Type B pancreatic cell (in vitro differentiated cells): Measurements from ENCODE around the gene MMP11. TPM values are rescaled to one million over a fixed set of nuclear protein-coding genes. Genes with fewer than 3 reads are reported as not detected.

Experiments
- DNase-seq: peaks from one replicate; pipeline ENCODE4 v3.0.0; 2021; ENCODE audit warnings: mixed read lengths; ENCODE audit not compliant: unreplicated experiment; ENCODE audit errors: extremely low spot score
- H3K27ac Mint-ChIP-seq: 2 replicates; pipeline ENCODE4 v1.8.0; 2021; ENCODE audit warnings: mild to moderate bottlenecking, mixed read lengths
- H3K27me3 Mint-ChIP-seq: 2 replicates; pipeline ENCODE4 v1.8.0; 2021; ENCODE audit warnings: mixed read lengths
- H3K36me3 Mint-ChIP-seq: 2 replicates; pipeline ENCODE4 v1.8.0; 2021; ENCODE audit warnings: mixed read lengths
- H3K4me1 Mint-ChIP-seq: one replicate; pipeline ENCODE4 v1.8.0; 2021; ENCODE audit warnings: mixed read lengths; ENCODE audit not compliant: unreplicated experiment
- H3K4me3 Mint-ChIP-seq: 2 replicates; pipeline ENCODE4 v1.8.0; 2021; ENCODE audit warnings: mild to moderate bottlenecking, mixed read lengths
- H3K9me3 Mint-ChIP-seq: 2 replicates; pipeline ENCODE4 v1.8.0; 2021; ENCODE audit warnings: mixed read lengths
- CTCF ChIP-seq: fragments of 200-600 bp; sonication (generic); conservative IDR thresholded peaks from 2 replicates; pipeline ENCODE4 v1.5.0; 2021; ENCODE audit warnings: antibody characterized with exemption, mild to moderate bottlenecking
- total RNA-seq: library from RNA; stranded (reverse); gene quantifications from 2 replicates; pipeline ENCODE4 v1.2.1, GENCODE V29; 2021; ENCODE audit warnings: low replicate concordance

MMP11 gene
- total RNA-seq, 1 donor from 2014 or later, result 31.6 TPM

- H3K4me3 Mint-ChIP-seq, result peak overlapping the region; percentile 95
- no peak for TF ChIP-seq CTCF
- no peaks in the 10 kb centered on the region for H3K9me3 Mint-ChIP-seq
- no peaks in the 10 kb centered on the region for H3K27me3 Mint-ChIP-seq
- peaks cover 42% of the 10 kb centered on the region for H3K4me1 Mint-ChIP-seq
- H3K27ac Mint-ChIP-seq, result peak overlapping the region; percentile 80
- DNase-seq, result no peak
- H3K36me3 Mint-ChIP-seq, result peaks cover 7% of the 10 kb centered on the region
Measured at GRCh38 chr22:23787600-23787896, 14.9 kb downstream of the MMP11 start.

GRCh38 chr22:23787910-23788309 lies 15.3 kb downstream of the MMP11 start:
- H3K9me3 Mint-ChIP-seq, result no peaks in the 10 kb centered on the region
- peak overlapping the region; percentile 80 for H3K27ac Mint-ChIP-seq
- DNase-seq, result no peak
- peaks cover 11% of the 10 kb centered on the region for H3K36me3 Mint-ChIP-seq
- peak overlapping the region; percentile 95 for H3K4me3 Mint-ChIP-seq
- peaks cover 46% of the 10 kb centered on the region for H3K4me1 Mint-ChIP-seq
- no peaks in the 10 kb centered on the region for H3K27me3 Mint-ChIP-seq
- TF ChIP-seq CTCF, result no peak

GRCh38 chr22:23789121-23789520 lies 16.5 kb downstream of the MMP11 start:
- Mint-ChIP-seq H3K4me1 (peaks cover 51% of the 10 kb centered on the region), H3K27ac (peak overlapping the region; percentile 44), H3K27me3 (no peaks in the 10 kb centered on the region), H3K36me3 (peaks cover 17% of the 10 kb centered on the region), H3K9me3 (no peaks in the 10 kb centered on the region), H3K4me3 (peak overlapping the region; percentile 68)
- no peak for DNase-seq
- TF ChIP-seq CTCF, result no peak

GRCh38 chr22:23789638-23790037 lies 17.0 kb downstream of the MMP11 start:
- Mint-ChIP-seq H3K27me3 (no peaks in the 10 kb centered on the region), H3K9me3 (no peaks in the 10 kb centered on the region), H3K27ac (peak overlapping the region; percentile 44), H3K4me3 (peak overlapping the region; percentile 68), H3K4me1 (peaks cover 49% of the 10 kb centered on the region), H3K36me3 (peaks cover 17% of the 10 kb centered on the region)
- TF ChIP-seq CTCF, result no peak
- DNase-seq, result no peak

GRCh38 chr22:23790819-23791737 lies 18.4 kb downstream of the MMP11 start:
- Mint-ChIP-seq H3K4me1 (peaks cover 49% of the 10 kb centered on the region), H3K9me3 (no peaks in the 10 kb centered on the region), H3K27ac (peak overlapping the region; percentile 31), H3K27me3 (no peaks in the 10 kb centered on the region), H3K36me3 (peaks cover 20% of the 10 kb centered on the region), H3K4me3 (peak overlapping the region; percentile 70)
- no peak for DNase-seq
- no peak for TF ChIP-seq CTCF
